GM12801 (cell line): Measurements from ENCODE around the gene EXTL1.

Experiments used
- CTCF ChIP-seq: IDR thresholded peaks from one replicate; pipeline ENCODE4 v1.5.1; 2011; ENCODE audit warnings: control low read depth; ENCODE audit not compliant: insufficient read length; ENCODE audit errors: extremely low read depth

The EXTL1 gene

DNA sequence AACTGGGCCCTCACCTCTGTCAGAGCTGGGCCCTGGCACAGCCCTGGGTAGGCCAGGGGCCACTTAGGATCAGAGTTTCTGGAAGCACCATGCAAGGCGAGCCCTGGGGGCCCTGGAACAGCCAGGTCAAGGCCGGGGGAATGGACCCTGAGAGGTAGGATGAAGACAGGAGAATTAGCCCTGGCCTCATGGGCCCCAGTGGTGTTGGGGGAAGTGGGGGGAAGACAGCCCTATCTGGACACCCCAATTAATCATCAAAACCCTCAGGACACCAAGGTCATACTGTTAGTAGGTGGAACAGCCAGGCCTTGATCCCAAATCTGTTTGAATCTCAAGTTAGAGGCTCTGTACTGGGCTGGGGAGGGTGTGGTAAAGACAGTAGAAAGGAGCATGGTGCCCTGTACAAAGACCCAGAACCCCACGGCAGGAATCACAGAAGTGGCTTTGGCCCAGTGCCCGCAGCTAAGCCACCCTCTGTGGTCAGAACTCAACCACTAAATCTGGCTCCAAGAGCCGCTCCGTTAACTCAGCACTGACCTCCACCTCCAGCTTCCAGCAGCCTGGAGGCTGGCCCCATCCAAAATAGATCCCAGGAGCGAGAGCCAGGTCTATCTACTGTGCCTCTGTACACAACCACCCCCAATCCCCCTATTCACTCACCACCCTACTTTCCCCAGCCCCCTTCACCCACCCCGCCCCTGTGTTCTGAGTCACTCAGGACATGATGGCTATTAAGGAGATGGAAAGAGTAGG is 59.9 kb downstream of the EXTL1 start:
- TF ChIP-seq CTCF = no peak

DNA sequence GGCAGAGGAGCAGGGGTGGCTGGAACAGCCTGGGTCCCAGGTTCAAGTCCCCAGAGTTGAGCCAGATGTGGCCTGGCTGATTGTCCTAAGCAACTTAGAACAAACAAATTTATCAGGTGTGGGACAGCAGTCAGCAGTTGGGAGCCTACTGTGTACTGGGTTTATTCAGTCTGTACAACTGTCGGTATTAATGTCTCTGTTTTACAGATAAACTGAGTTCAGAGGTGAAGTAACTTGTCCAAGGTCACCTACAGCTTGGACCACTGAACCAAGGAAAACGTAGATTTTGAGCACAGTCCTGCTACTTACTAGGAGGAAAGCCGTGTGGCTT is 60.4 kb downstream of the EXTL1 start:
- TF ChIP-seq CTCF = no peak

DNA sequence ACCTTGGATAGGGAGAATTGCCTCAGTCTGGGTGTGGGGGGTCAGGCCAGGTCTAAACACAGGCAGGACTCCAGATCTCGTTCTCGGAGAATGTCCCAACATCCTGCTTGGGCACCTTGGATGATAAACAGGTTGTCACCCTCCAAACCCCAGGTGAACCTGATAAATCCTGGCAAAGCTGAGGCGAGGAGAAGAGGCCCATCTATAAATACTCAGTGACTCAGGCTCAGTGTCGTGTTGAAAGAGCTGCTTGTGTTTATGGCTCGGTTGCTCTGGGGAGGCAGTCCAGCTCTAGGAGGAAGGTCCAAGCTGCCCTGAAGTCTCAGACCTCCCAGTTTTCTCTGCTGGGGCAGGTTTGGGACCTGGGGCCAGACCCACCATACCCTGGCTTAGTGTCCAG is 61.6 kb downstream of the EXTL1 start:
- no peak for TF ChIP-seq CTCF

DNA sequence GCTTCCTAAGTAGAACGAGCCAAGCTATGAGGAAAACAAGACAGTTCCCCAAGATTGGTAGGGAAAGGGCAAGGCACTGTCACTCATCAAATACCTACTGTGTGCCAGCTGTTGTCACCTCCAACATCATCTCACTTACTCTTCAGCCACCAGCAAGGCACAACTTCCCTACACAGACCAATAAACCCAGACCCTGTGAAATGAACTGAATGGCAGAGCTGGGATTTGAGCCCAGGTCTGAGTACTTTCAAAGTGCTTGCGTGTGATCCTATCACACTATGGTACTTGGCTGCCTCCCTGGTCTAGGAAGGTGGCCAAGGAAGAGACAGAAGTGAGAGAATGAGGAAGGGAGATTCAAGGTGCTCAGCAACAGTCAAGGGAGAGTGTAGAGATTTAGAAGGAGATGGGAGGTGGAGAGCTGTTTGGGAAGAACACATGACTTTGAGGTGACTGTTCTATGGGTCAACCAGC is 62.6 kb downstream of the EXTL1 start:
- no peak for TF ChIP-seq CTCF

DNA sequence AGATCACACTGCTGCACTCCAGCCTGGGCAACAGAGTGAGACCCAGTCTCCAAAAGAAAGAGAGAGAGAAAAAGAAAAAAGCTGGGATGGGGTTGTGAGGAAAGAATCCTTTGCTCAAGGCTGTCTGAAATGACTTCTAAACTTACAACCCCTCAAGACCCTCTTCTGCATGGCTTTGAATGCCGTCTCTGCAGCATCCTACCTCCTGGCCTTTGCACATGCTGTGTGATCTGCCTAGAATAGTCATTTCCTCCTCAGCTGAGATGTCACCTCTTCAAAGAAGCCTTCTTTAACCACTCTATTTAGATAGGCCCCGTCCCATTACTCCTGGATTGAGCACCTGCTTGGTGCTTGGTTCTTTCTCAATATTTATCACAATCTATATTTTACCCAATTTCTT is 63.3 kb downstream of the EXTL1 start:
- no peak for TF ChIP-seq CTCF
